ENCODE data around the gene ALPP. TPM values are rescaled to one million over a fixed set of nuclear protein-coding genes. Genes with fewer than 3 reads are reported as not detected.

ALPP gene
- total and polyA plus RNA-seq, 2 donors (not counting 3 experiments of a cell fraction or from before 2014, with no cell fraction given), result not detected

GRCh38 chr2:232376260-232376659, 2.3 kb upstream of the ALPP start:
- no peaks in the 10 kb centered on the region for H3K9me3 ChIP-seq (replicated peaks; ENCODE audit: control insufficient read depth, insufficient read depth, low read length)
- no peak overlapping the region for H3K4me3 ChIP-seq (replicated peaks in 1 of 3; ENCODE audit: insufficient read depth in 1 of 3, low read depth in 1 of 3, low read length in 3 of 3)
- intact Hi-C loops (cut with micrococcal nuclease) (no loop called here), dilution Hi-C loops (cut with MboI; ENCODE audit: extremely low pct_ligation_motif_present, low sequenced_read_pairs) (no loop called here)
- no peaks in the 10 kb centered on the region for H3K36me3 ChIP-seq (ENCODE audit: control insufficient read depth in 2 of 2, extremely low read depth in 1 of 2, insufficient read depth in 2 of 2, low read length in 2 of 2)
- no peaks in the 10 kb centered on the region for H3K79me2 ChIP-seq (ENCODE audit: control insufficient read depth, insufficient read depth, low read length)
- no peaks in the 10 kb centered on the region for H3K4me1 ChIP-seq (ENCODE audit: control insufficient read depth, extremely low read depth, insufficient read depth, low read length)
- POLR2A ChIA-PET, result no interaction called here
- H3K9me1 ChIP-seq (replicated peaks; ENCODE audit: control insufficient read depth, extremely low read depth, insufficient read depth, low read length), result no peaks in the 10 kb centered on the region
- no peak for FAIRE-seq
- no peak overlapping the region for H3K4me2 ChIP-seq (ENCODE audit: insufficient read depth, low read length)
- H2AFZ ChIP-seq (ENCODE audit: low read depth, low read length), result no peak overlapping the region
- no peaks in the 10 kb centered on the region for H4K20me1 ChIP-seq (replicated peaks; ENCODE audit: control insufficient read depth, extremely low read depth, insufficient read depth, low read length)
- no peak for DNase-seq (ENCODE audit: low read depth, low spot score)
- H3K27me3 ChIP-seq (ENCODE audit: control insufficient read depth in 2 of 2, insufficient read depth in 2 of 2, low read length in 2 of 2), result peaks cover 5 to 13% of the 10 kb centered on the region in 2 experiments
- H3K9ac ChIP-seq (replicated peaks; ENCODE audit: extremely low read depth, insufficient read depth, low read length), result no peak overlapping the region
- no peak for TF ChIP-seq POLR2A (IDR thresholded peaks at IDR 0.05; ENCODE audit: low read depth, low read length)
- BruUV-seq (replicated peaks), result no TSS peak
- CTCF ChIA-PET, result interaction anchor here (1.3 to 2.0 kb wide), 2 partner anchors 11 to 63 kb away, joined by 3 to 4 read pairs; no protein-coding TSS in a partner anchor
- no peak overlapping the region for H3K27ac ChIP-seq (ENCODE audit: insufficient read depth, low read depth, low read length)

- no peaks in the 10 kb centered on the region for H3K79me2 ChIP-seq (ENCODE audit: control insufficient read depth, insufficient read depth, low read length)
- H3K4me2 ChIP-seq (ENCODE audit: insufficient read depth, low read length), result no peak overlapping the region
- H4K20me1 ChIP-seq (replicated peaks; ENCODE audit: control insufficient read depth, extremely low read depth, insufficient read depth, low read length), result no peaks in the 10 kb centered on the region
- peaks cover 6 to 14% of the 10 kb centered on the region in 2 experiments for H3K27me3 ChIP-seq (ENCODE audit: control insufficient read depth in 2 of 2, insufficient read depth in 2 of 2, low read length in 2 of 2)
- dilution Hi-C loops (cut with MboI; ENCODE audit: extremely low pct_ligation_motif_present, low sequenced_read_pairs) (no loop called here), intact Hi-C loops (cut with micrococcal nuclease) (no loop called here)
- no peaks in the 10 kb centered on the region for H3K9me1 ChIP-seq (replicated peaks; ENCODE audit: control insufficient read depth, extremely low read depth, insufficient read depth, low read length)
- H3K36me3 ChIP-seq (ENCODE audit: control insufficient read depth in 2 of 2, extremely low read depth in 1 of 2, insufficient read depth in 2 of 2, low read length in 2 of 2), result no peaks in the 10 kb centered on the region
- no TSS peak for BruUV-seq (replicated peaks)
- H3K9me3 ChIP-seq (replicated peaks; ENCODE audit: control insufficient read depth, insufficient read depth, low read length), result no peaks in the 10 kb centered on the region
- H3K4me1 ChIP-seq (ENCODE audit: control insufficient read depth, extremely low read depth, insufficient read depth, low read length), result no peaks in the 10 kb centered on the region
- ChIA-PET CTCF (interaction anchor here (1.3 to 2.2 kb wide), 3 partner anchors 9 to 63 kb away, joined by 3 to 7 read pairs (median 4); no protein-coding TSS in a partner anchor), POLR2A (no interaction called here)
- DNase-seq (ENCODE audit: low read depth, low spot score), result no peak
- H3K27ac ChIP-seq (ENCODE audit: insufficient read depth, low read depth, low read length), result no peak overlapping the region
- FAIRE-seq, result no peak
- TF ChIP-seq POLR2AphosphoS5 (IDR thresholded peaks at IDR 0.05; ENCODE audit: insufficient read depth, low read depth, low read length), result no peak
- TF ChIP-seq FOS (IDR thresholded peaks at IDR 0.05; ENCODE audit: borderline replicate concordance, insufficient read depth, low read length), result no peak
- TF ChIP-seq GATA2 (IDR thresholded peaks at IDR 0.05; ENCODE audit: insufficient read depth, insufficient read length, low read depth, low read length), result no peak
- no peak for TF ChIP-seq CTCF (IDR thresholded peaks at IDR 0.05; ENCODE audit: extremely low read depth in 1 of 2, insufficient read depth in 1 of 2, low read depth in 1 of 2, low read length in 2 of 2)
- no peak for TF ChIP-seq MYC (IDR thresholded peaks at IDR 0.05; ENCODE audit: low read depth, low read length)
- no peak for TF ChIP-seq MAX (IDR thresholded peaks at IDR 0.05; ENCODE audit: insufficient read depth, insufficient read length)
- TF ChIP-seq JUN (IDR thresholded peaks at IDR 0.05; ENCODE audit: borderline replicate concordance, insufficient read depth, insufficient read length, low read depth), result no peak
- no peak for TF ChIP-seq EZH2 (IDR thresholded peaks at IDR 0.05; ENCODE audit: borderline replicate concordance, low read depth, low read length, severe bottlenecking)
- TF ChIP-seq POLR2A (IDR thresholded peaks at IDR 0.05; ENCODE audit: low read depth, low read length), result no peak
- no peak overlapping the region for H2AFZ ChIP-seq (ENCODE audit: low read depth, low read length)
- H3K4me3 ChIP-seq (replicated peaks in 1 of 3; ENCODE audit: insufficient read depth in 1 of 3, low read depth in 1 of 3, low read length in 3 of 3), result no peak overlapping the region
- H3K9ac ChIP-seq (replicated peaks; ENCODE audit: extremely low read depth, insufficient read depth, low read length), result no peak overlapping the region
Observed at GRCh38 chr2:232376713-232377112, 1.8 kb upstream of the ALPP start.
